WTC11 (cell line): ENCODE measurements around the gene KRABD2.

ENCODE experiments used
- ATAC-seq: fragments of 200-7000 bp; cut with Tn5 transposase; 2 replicates; pipeline ENCODE4 v1.10.0; 2021; ENCODE audit warnings: mild to moderate bottlenecking, moderate library complexity
- CTCF ChIA-PET: fragments of 300-600 bp; sonication (Branson Sonifier 250); formaldehyde crosslinking; loops from one replicate; lab custom pipeline; 2021; ENCODE audit warnings: antibody characterized with exemption; lab: Charles Lee
- POLR2A ChIA-PET: fragments of 350-600 bp; sonication (Branson Sonifier 250); formaldehyde crosslinking; loops from one replicate; lab custom pipeline; 2021; ENCODE audit warnings: antibody characterized with exemption; lab: Charles Lee
- DNase-seq: peaks from one replicate; pipeline ENCODE4 v3.0.0; 2021; ENCODE audit warnings: low spot score
- H3K27ac Mint-ChIP-seq: 2 replicates; pipeline ENCODE4 v1.8.0; 2021; ENCODE audit warnings: mixed read lengths
- H3K27me3 Mint-ChIP-seq: 2 replicates; pipeline ENCODE4 v1.8.0; 2021; ENCODE audit warnings: low read depth, mild to moderate bottlenecking, moderate library complexity, mixed read lengths
- H3K36me3 Mint-ChIP-seq: 2 replicates; pipeline ENCODE4 v1.8.0; 2021; ENCODE audit warnings: mixed read lengths
- H3K4me1 Mint-ChIP-seq: 2 replicates; pipeline ENCODE4 v1.8.0; 2022; ENCODE audit warnings: mixed read lengths
- H3K4me3 Mint-ChIP-seq: 2 replicates; pipeline ENCODE4 v1.8.0; 2021; ENCODE audit warnings: mild to moderate bottlenecking, moderate library complexity, mixed read lengths
- H3K9me3 Mint-ChIP-seq: 2 replicates; pipeline ENCODE4 v1.8.0; 2021; ENCODE audit warnings: mixed read lengths
- CREB1 ChIP-seq: sonication (generic); formaldehyde crosslinking; IDR thresholded peaks from 2 replicates; pipeline ENCODE4 v1.8.0; 2023; ENCODE audit warnings: mild to moderate bottlenecking, missing genetic modification reagents
- ESRRA ChIP-seq: sonication (generic); formaldehyde crosslinking; IDR thresholded peaks from 2 replicates; pipeline ENCODE4 v1.8.1; 2022; ENCODE audit warnings: mild to moderate bottlenecking, missing genetic modification reagents, borderline replicate concordance
- ETV6 ChIP-seq: sonication (generic); formaldehyde crosslinking; IDR thresholded peaks from 2 replicates; pipeline ENCODE4 v1.8.1; 2022; ENCODE audit warnings: mild to moderate bottlenecking, missing genetic modification reagents
- FOXK1 ChIP-seq: sonication (generic); formaldehyde crosslinking; IDR thresholded peaks from 2 replicates; pipeline ENCODE4 v1.8.0; 2022; ENCODE audit warnings: mild to moderate bottlenecking, moderate library complexity, missing genetic modification reagents
- GRHL2 ChIP-seq: fragments of 250-450 bp; sonication (Bioruptor Pico); IDR thresholded peaks from 2 replicates; pipeline ENCODE4 v1.8.0; 2022; ENCODE audit warnings: mild to moderate bottlenecking, moderate library complexity; ENCODE audit not compliant: insufficient replicate concordance, severe bottlenecking
- GTF2I ChIP-seq: fragments of 250-450 bp; sonication (Bioruptor Pico); conservative IDR thresholded peaks from 2 replicates; pipeline ENCODE4 v1.4.0; 2021; ENCODE audit warnings: mild to moderate bottlenecking
- JAZF1 ChIP-seq: fragments of 250-450 bp; sonication (Bioruptor Pico); IDR thresholded peaks from 2 replicates; pipeline ENCODE4 v1.9.0; 2021; ENCODE audit warnings: moderate library complexity, mild to moderate bottlenecking, inconsistent platforms
- JUN ChIP-seq: sonication (generic); formaldehyde crosslinking; IDR thresholded peaks from 2 replicates; pipeline ENCODE4 v1.8.0; 2023; ENCODE audit warnings: mild to moderate bottlenecking, missing genetic modification reagents
- NFATC4 ChIP-seq: fragments of 250-450 bp; sonication (Bioruptor Pico); IDR thresholded peaks from 2 replicates; pipeline ENCODE4 v1.9.0; 2021; ENCODE audit warnings: mild to moderate bottlenecking
- NFYB ChIP-seq: sonication (generic); formaldehyde crosslinking; conservative IDR thresholded peaks from 2 replicates; pipeline ENCODE4 v1.8.0; 2022; ENCODE audit warnings: low read depth, missing genetic modification reagents
- TEAD1 ChIP-seq: sonication (generic); formaldehyde crosslinking; IDR thresholded peaks from 2 replicates; pipeline ENCODE4 v1.8.0; 2022; ENCODE audit warnings: mild to moderate bottlenecking, missing genetic modification reagents
- ZNF396 ChIP-seq: fragments of 250-450 bp; sonication (Bioruptor Pico); IDR thresholded peaks from 2 replicates; pipeline ENCODE4 v1.8.0; 2021; ENCODE audit warnings: mild to moderate bottlenecking, moderate library complexity, borderline replicate concordance
- ZNF671 ChIP-seq: fragments of 250-450 bp; sonication (Bioruptor Pico); IDR thresholded peaks from 2 replicates; pipeline ENCODE4 v1.8.0; 2021; ENCODE audit warnings: mild to moderate bottlenecking
- TF ChIP-seq, protein P1 (sequence below): sonication (generic); formaldehyde crosslinking; IDR thresholded peaks from 2 replicates; pipeline ENCODE4 v1.8.1; 2023; ENCODE audit warnings: mild to moderate bottlenecking, missing genetic modification reagents
- TF ChIP-seq, protein P2 (sequence below): sonication (generic); formaldehyde crosslinking; IDR thresholded peaks from 2 replicates; pipeline ENCODE4 v1.8.1; 2023; ENCODE audit warnings: mild to moderate bottlenecking, missing genetic modification reagents, moderate library complexity
- TF ChIP-seq, protein P3 (sequence below): sonication (generic); formaldehyde crosslinking; IDR thresholded peaks from 2 replicates; pipeline ENCODE4 v1.8.1; 2023; ENCODE audit warnings: mild to moderate bottlenecking, missing genetic modification reagents, moderate library complexity
- TF ChIP-seq, protein P4 (sequence below): fragments of 250-450 bp; sonication (Bioruptor Pico); IDR thresholded peaks from 2 replicates; pipeline ENCODE4 v1.9.0; 2021; ENCODE audit warnings: mild to moderate bottlenecking, borderline replicate concordance
- TF ChIP-seq, protein P5 (sequence below): fragments of 250-450 bp; sonication (Bioruptor Pico); IDR thresholded peaks from 2 replicates; pipeline ENCODE4 v1.9.0; 2021; ENCODE audit warnings: mild to moderate bottlenecking
- TF ChIP-seq, protein P6 (sequence below): sonication (generic); formaldehyde crosslinking; IDR thresholded peaks from 2 replicates; pipeline ENCODE4 v1.8.1; 2022; ENCODE audit warnings: low read depth, mild to moderate bottlenecking, moderate library complexity, missing genetic modification reagents, borderline replicate concordance
- TF ChIP-seq, protein P7 (sequence below): fragments of 250-450 bp; sonication (Bioruptor Pico); IDR thresholded peaks from 2 replicates; pipeline ENCODE4 v1.8.0; 2021; ENCODE audit warnings: mild to moderate bottlenecking

Gene KRABD2

DNA sequence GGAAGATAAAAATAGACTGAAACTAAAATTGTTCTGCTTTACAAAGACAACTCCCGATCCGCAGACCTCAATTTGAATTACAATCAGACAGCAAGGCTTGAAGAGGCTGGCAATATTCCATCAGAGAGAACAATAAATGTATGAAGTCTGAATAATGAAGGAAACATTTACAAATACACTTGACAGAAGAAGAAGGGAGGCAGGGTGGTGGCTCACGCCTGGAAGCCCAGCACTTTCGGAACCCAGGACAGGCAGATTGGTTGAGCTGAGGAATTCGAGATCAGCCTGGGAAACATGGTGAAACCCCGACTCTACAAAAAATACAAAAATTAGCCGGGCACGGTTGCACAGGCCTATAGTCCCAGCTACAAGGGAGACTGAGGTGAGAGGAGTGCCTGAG lies 22.3 kb downstream of the KRABD2 start (continued):
- TF ChIP-seq, protein P1, sequence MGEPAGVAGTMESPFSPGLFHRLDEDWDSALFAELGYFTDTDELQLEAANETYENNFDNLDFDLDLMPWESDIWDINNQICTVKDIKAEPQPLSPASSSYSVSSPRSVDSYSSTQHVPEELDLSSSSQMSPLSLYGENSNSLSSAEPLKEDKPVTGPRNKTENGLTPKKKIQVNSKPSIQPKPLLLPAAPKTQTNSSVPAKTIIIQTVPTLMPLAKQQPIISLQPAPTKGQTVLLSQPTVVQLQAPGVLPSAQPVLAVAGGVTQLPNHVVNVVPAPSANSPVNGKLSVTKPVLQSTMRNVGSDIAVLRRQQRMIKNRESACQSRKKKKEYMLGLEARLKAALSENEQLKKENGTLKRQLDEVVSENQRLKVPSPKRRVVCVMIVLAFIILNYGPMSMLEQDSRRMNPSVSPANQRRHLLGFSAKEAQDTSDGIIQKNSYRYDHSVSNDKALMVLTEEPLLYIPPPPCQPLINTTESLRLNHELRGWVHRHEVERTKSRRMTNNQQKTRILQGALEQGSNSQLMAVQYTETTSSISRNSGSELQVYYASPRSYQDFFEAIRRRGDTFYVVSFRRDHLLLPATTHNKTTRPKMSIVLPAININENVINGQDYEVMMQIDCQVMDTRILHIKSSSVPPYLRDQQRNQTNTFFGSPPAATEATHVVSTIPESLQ, result no peak
- TF ChIP-seq, protein P2, sequence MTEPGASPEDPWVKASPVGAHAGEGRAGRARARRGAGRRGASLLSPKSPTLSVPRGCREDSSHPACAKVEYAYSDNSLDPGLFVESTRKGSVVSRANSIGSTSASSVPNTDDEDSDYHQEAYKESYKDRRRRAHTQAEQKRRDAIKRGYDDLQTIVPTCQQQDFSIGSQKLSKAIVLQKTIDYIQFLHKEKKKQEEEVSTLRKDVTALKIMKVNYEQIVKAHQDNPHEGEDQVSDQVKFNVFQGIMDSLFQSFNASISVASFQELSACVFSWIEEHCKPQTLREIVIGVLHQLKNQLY, result no peak

DNA sequence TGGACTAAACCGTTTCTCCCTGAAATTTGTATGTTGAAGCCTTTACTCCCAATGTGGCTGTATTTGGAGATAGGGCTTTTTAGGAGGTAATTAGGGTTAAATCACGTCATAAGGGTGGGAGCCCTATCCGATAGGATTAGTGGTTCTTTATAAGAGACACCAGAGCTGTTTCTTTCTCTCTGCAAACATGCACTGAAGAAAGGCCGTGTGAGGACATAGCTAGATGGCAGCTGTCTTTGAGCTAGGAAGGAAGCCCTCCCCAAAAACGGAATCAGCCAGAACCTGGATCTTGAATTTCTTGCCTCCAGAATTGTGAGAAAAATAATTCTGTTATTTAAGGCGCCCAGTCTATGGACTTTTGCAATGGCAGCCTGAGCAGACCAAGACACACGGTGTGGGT lies 22.8 kb downstream of the KRABD2 start:
- H3K9me3 Mint-ChIP-seq, result peaks cover 4% of the 10 kb centered on the region
- ChIA-PET CTCF (interaction anchor here (1.1 kb wide), 1 partner anchor 56 kb away, joined by 3 read pairs; no protein-coding TSS in a partner anchor), POLR2A (no interaction called here)
- TF ChIP-seq FOXK1 (CRISPR knock-in tag) (no peak), NFATC4 (CRISPR knock-in tag) (no peak), ESRRA (CRISPR knock-in tag) (no peak)
- DNase-seq, result no peak
- H3K36me3 Mint-ChIP-seq, result no peaks in the 10 kb centered on the region
- H3K27me3 Mint-ChIP-seq, result 0 out of 2 replicates have a peak, but pooled peaks cover 2% of the 10 kb centered on the region
- no peak overlapping the region for H3K4me3 Mint-ChIP-seq
- H3K4me1 Mint-ChIP-seq, result peaks cover 15% of the 10 kb centered on the region
- no peak overlapping the region; the same call in 1 of the 2 replicates for H3K27ac Mint-ChIP-seq
- no peak for ATAC-seq

DNA sequence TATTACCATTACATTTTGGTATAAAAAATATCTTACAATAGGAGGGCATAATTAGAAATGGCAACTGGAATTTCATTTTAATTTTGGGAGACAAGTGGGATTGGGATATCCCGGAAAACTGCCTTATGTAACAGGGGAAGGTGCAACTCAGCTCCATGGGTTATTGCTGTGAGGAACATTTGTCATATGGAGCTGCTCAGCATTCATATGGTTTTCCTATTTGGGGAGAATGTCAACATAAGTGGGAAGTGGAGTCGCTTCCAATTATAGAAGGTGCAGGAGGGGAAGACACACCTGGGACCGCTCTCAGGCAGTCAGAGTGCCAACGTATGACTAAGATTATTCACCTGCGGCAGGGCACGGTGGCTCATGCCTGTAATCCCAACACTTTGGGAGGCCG lies 26.2 kb downstream of the KRABD2 start:
- no peak for ATAC-seq
- Mint-ChIP-seq H3K4me1 (peaks cover 15% of the 10 kb centered on the region), H3K4me3 (no peak overlapping the region), H3K9me3 (no peaks in the 10 kb centered on the region), H3K27ac (no peak overlapping the region), H3K27me3 (no peaks in the 10 kb centered on the region), H3K36me3 (no peaks in the 10 kb centered on the region)
- POLR2A ChIA-PET, result no interaction called here
- DNase-seq, result no peak
- CTCF ChIA-PET, result no interaction called here
- TF ChIP-seq TEAD1 (CRISPR knock-in tag) (no peak), JAZF1 (CRISPR knock-in tag) (no peak), GTF2I (CRISPR knock-in tag) (no peak), ETV6 (CRISPR knock-in tag) (no peak), CREB1 (no peak), ZNF396 (CRISPR knock-in tag) (no peak), GRHL2 (no peak), JUN (no peak), ZNF671 (CRISPR knock-in tag) (no peak), NFYB (CRISPR knock-in tag) (no peak)
- TF ChIP-seq, protein P3, sequence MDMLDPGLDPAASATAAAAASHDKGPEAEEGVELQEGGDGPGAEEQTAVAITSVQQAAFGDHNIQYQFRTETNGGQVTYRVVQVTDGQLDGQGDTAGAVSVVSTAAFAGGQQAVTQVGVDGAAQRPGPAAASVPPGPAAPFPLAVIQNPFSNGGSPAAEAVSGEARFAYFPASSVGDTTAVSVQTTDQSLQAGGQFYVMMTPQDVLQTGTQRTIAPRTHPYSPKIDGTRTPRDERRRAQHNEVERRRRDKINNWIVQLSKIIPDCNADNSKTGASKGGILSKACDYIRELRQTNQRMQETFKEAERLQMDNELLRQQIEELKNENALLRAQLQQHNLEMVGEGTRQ (CRISPR knock-in tag), result no peak
- TF ChIP-seq, protein P4, sequence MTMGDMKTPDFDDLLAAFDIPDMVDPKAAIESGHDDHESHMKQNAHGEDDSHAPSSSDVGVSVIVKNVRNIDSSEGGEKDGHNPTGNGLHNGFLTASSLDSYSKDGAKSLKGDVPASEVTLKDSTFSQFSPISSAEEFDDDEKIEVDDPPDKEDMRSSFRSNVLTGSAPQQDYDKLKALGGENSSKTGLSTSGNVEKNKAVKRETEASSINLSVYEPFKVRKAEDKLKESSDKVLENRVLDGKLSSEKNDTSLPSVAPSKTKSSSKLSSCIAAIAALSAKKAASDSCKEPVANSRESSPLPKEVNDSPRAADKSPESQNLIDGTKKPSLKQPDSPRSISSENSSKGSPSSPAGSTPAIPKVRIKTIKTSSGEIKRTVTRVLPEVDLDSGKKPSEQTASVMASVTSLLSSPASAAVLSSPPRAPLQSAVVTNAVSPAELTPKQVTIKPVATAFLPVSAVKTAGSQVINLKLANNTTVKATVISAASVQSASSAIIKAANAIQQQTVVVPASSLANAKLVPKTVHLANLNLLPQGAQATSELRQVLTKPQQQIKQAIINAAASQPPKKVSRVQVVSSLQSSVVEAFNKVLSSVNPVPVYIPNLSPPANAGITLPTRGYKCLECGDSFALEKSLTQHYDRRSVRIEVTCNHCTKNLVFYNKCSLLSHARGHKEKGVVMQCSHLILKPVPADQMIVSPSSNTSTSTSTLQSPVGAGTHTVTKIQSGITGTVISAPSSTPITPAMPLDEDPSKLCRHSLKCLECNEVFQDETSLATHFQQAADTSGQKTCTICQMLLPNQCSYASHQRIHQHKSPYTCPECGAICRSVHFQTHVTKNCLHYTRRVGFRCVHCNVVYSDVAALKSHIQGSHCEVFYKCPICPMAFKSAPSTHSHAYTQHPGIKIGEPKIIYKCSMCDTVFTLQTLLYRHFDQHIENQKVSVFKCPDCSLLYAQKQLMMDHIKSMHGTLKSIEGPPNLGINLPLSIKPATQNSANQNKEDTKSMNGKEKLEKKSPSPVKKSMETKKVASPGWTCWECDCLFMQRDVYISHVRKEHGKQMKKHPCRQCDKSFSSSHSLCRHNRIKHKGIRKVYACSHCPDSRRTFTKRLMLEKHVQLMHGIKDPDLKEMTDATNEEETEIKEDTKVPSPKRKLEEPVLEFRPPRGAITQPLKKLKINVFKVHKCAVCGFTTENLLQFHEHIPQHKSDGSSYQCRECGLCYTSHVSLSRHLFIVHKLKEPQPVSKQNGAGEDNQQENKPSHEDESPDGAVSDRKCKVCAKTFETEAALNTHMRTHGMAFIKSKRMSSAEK, result no peak
- TF ChIP-seq, protein P5, sequence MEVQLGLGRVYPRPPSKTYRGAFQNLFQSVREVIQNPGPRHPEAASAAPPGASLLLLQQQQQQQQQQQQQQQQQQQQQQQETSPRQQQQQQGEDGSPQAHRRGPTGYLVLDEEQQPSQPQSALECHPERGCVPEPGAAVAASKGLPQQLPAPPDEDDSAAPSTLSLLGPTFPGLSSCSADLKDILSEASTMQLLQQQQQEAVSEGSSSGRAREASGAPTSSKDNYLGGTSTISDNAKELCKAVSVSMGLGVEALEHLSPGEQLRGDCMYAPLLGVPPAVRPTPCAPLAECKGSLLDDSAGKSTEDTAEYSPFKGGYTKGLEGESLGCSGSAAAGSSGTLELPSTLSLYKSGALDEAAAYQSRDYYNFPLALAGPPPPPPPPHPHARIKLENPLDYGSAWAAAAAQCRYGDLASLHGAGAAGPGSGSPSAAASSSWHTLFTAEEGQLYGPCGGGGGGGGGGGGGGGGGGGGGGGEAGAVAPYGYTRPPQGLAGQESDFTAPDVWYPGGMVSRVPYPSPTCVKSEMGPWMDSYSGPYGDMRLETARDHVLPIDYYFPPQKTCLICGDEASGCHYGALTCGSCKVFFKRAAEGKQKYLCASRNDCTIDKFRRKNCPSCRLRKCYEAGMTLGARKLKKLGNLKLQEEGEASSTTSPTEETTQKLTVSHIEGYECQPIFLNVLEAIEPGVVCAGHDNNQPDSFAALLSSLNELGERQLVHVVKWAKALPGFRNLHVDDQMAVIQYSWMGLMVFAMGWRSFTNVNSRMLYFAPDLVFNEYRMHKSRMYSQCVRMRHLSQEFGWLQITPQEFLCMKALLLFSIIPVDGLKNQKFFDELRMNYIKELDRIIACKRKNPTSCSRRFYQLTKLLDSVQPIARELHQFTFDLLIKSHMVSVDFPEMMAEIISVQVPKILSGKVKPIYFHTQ, result no peak
- TF ChIP-seq, protein P6, sequence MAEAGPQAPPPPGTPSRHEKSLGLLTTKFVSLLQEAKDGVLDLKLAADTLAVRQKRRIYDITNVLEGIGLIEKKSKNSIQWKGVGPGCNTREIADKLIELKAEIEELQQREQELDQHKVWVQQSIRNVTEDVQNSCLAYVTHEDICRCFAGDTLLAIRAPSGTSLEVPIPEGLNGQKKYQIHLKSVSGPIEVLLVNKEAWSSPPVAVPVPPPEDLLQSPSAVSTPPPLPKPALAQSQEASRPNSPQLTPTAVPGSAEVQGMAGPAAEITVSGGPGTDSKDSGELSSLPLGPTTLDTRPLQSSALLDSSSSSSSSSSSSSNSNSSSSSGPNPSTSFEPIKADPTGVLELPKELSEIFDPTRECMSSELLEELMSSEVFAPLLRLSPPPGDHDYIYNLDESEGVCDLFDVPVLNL (CRISPR knock-in tag), result no peak
- TF ChIP-seq, protein P7, sequence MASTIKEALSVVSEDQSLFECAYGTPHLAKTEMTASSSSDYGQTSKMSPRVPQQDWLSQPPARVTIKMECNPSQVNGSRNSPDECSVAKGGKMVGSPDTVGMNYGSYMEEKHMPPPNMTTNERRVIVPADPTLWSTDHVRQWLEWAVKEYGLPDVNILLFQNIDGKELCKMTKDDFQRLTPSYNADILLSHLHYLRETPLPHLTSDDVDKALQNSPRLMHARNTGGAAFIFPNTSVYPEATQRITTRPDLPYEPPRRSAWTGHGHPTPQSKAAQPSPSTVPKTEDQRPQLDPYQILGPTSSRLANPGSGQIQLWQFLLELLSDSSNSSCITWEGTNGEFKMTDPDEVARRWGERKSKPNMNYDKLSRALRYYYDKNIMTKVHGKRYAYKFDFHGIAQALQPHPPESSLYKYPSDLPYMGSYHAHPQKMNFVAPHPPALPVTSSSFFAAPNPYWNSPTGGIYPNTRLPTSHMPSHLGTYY (CRISPR knock-in tag), result no peak
